ENCODE results near the gene MBTPS2. TPM values are rescaled to one million over a fixed set of nuclear protein-coding genes. Genes with fewer than 3 reads are reported as not detected.

The MBTPS2 gene
- total RNA-seq, 4 donors from 2014 or later: 7.7 to 13.5 (median 10.1) TPM

DNA sequence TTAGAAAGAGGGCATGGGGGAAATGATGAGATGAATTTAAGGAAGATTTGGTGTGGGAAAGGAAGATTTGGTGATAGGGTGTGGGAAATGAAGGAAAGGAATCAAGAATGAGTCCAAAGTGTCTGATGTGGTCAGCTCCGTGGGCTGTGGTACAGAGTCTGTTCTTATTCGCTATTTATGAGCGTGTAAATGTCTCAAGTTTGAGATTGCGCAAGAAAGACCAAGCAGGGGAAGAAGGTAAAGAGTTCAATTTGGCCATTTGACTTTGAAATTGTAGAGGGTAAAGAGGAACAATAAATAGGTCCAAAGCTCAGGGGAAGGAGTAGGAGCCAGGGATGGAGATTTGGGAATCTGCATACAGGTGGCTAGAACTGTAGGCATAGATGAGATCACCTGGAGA, 89.8 kb downstream of the MBTPS2 start:
- TF ChIP-seq, protein P1, sequence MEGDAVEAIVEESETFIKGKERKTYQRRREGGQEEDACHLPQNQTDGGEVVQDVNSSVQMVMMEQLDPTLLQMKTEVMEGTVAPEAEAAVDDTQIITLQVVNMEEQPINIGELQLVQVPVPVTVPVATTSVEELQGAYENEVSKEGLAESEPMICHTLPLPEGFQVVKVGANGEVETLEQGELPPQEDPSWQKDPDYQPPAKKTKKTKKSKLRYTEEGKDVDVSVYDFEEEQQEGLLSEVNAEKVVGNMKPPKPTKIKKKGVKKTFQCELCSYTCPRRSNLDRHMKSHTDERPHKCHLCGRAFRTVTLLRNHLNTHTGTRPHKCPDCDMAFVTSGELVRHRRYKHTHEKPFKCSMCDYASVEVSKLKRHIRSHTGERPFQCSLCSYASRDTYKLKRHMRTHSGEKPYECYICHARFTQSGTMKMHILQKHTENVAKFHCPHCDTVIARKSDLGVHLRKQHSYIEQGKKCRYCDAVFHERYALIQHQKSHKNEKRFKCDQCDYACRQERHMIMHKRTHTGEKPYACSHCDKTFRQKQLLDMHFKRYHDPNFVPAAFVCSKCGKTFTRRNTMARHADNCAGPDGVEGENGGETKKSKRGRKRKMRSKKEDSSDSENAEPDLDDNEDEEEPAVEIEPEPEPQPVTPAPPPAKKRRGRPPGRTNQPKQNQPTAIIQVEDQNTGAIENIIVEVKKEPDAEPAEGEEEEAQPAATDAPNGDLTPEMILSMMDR (IDR thresholded peaks at IDR 0.05): no peak
- no peak for TF ChIP-seq POLR2AphosphoS5 (IDR thresholded peaks at IDR 0.05)
- no peak for TF ChIP-seq POLR2A (IDR thresholded peaks at IDR 0.05)
- no peak for TF ChIP-seq EP300 (IDR thresholded peaks at IDR 0.05)
- ATAC-seq: no peak
- Histone ChIP-seq H3K4me1 (peaks cover 0 to 6% (median 0%) of the 10 kb centered on the region in 3 donors), H3K27me3 (no peaks in the 10 kb centered on the region), H3K36me3 (no peaks in the 10 kb centered on the region), H3K9me3 (no peaks in the 10 kb centered on the region), H3K4me3 (no peak overlapping the region), H3K27ac (no peak overlapping the region)
- WGBS, 2 donors (ENCODE audit: low coverage in 1 of 2): 84 to 95% methylated on average over 3 to 4 of the region's 4 CpGs

DNA sequence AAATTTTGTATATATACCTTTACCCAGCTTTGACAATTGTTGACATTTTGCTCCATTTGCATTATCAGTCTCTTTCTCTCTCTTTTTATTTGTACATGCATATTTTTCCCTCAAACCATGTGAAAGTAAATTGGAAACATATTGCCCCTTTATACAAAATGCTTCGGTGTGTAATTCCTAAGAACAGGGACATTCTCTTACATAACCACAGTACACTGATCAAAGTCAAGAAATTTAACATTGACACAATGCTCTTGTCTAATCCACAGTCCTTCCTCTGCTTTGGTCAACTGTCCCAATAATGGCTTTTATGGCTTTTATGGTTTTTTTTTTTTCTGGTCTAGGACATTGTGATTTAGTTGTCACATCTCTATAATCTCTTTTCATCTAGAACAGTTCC, 91.6 kb downstream of the MBTPS2 start:
- no peak for ATAC-seq
- no peak for TF ChIP-seq EP300 (IDR thresholded peaks at IDR 0.05)
- TF ChIP-seq POLR2AphosphoS5 (IDR thresholded peaks at IDR 0.05): no peak

DNA sequence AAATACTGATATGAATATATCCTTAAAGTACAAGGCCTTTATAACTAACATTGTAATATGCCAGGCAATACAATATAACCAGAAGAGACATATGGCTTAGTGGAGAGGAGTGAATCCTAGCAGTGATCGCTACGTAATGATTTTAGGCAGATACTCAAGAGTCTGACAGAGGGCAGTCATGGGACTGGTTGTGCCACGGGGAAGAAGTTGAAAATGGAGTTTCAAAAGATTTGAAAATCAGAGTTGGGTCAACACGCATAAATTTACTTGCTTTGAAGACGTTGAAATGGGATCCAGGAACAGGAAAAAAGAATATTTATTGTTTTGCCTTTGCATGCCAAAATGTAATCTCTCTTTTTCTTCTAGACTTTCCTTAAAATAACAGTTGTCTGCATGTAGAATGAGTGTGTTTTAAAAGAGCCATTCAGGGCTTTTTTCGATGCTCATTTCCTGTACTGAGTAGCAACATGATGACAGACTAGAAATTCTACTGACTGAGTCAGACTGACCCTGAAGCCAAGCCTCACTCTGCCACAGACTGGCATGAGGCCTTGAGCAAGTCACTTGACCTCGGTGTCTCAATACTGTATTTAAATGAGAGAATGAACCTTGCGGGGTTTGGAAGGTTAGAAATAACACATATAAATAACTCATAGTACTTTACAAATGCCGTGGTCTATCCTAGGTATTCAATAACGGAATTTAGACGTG, 93.0 kb downstream of the MBTPS2 start:
- Histone ChIP-seq H3K4me1 (no peaks in the 10 kb centered on the region), H3K27me3 (no peaks in the 10 kb centered on the region), H3K27ac (no peak overlapping the region), H3K4me3 (no peak overlapping the region), H3K9me3 (no peaks in the 10 kb centered on the region), H3K36me3 (no peaks in the 10 kb centered on the region)
- ATAC-seq: peak; percentile 71
- TF ChIP-seq POLR2A (IDR thresholded peaks at IDR 0.05): no peak
- TF ChIP-seq, protein P1 (IDR thresholded peaks at IDR 0.05): no peak
- no peak for TF ChIP-seq EP300 (IDR thresholded peaks at IDR 0.05)
- TF ChIP-seq POLR2AphosphoS5 (IDR thresholded peaks at IDR 0.05): no peak
- WGBS, 2 donors (ENCODE audit: low coverage in 1 of 2): 65 to 67% methylated on average over 7 to 11 of the region's 11 CpGs

More for the DNA sequence above, 91.6 kb downstream of the MBTPS2 start:
- Histone ChIP-seq H3K9me3 (no peaks in the 10 kb centered on the region), H3K4me3 (no peak overlapping the region), H3K27me3 (no peaks in the 10 kb centered on the region), H3K27ac (no peak overlapping the region), H3K36me3 (no peaks in the 10 kb centered on the region), H3K4me1 (peaks cover 0 to 6% (median 0%) of the 10 kb centered on the region in 3 donors)
- WGBS, 2 donors (ENCODE audit: low coverage in 1 of 2): 67% methylated on average over 1 of the region's 1 CpG; no CpG with 5 or more reads in 1 of the 2 donors

DNA sequence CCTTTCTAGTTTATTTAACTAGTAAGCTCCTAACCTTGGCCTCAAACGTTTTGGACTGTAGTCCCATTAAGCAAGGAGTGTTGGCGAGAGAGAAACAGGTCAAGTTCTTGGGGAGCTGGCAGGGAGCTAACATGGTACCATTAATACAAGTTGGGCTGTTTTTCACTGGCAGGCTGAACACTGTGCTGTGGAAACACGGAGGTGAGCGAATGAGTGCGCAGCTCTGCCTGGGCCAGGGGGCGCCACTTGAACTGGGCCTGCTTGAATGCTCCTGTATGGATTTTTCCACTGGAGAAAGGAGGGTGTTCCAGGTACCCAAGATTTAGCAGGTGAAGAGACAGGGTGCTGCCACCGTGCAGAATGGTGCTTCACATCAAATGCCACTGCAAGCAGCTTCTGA, 93.7 kb downstream of the MBTPS2 start:
- H3K27ac ChIP-seq: no peak overlapping the region
- 69% methylated on average over 5 of the region's 7 CpGs; no CpG with 5 or more reads in 1 of the 2 donors for WGBS, 2 donors (ENCODE audit: low coverage in 1 of 2)

DNA sequence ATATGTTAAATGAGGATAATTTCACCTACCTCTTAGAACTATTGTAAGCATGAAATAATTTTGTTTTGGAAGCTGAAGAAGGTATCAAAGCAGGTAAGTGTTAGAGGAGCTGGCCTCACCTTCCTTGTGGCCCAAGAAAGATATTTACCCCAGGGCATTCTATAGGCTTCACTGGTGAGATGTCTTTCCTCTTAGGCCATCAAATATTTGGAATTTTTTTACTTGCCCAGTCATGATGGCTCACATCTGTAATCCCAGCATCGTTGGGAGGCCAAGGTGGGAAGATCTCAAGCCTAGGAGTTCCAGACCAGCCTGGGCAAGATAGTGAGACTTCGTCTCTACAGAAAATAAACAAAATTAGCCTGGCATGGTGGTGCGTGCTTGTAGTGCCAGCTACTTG, 95.0 kb downstream of the MBTPS2 start:
- Histone ChIP-seq H3K9me3 (no peaks in the 10 kb centered on the region), H3K4me1 (no peaks in the 10 kb centered on the region), H3K27me3 (no peaks in the 10 kb centered on the region), H3K36me3 (no peaks in the 10 kb centered on the region), H3K27ac (no peak overlapping the region), H3K4me3 (no peak overlapping the region)
- TF ChIP-seq POLR2A (IDR thresholded peaks at IDR 0.05): no peak
- TF ChIP-seq, protein P1 (IDR thresholded peaks at IDR 0.05): no peak
- no peak for TF ChIP-seq POLR2AphosphoS5 (IDR thresholded peaks at IDR 0.05)
- no peak for TF ChIP-seq EP300 (IDR thresholded peaks at IDR 0.05)
- no peak for ATAC-seq
- WGBS, 2 donors (ENCODE audit: low coverage in 1 of 2): no CpG with 5 or more reads among the region's 3 CpGs

More for the DNA sequence above, 93.7 kb downstream of the MBTPS2 start:
- H3K4me1 ChIP-seq: no peaks in the 10 kb centered on the region
- H3K27me3 ChIP-seq: no peaks in the 10 kb centered on the region
- no peaks in the 10 kb centered on the region for H3K36me3 ChIP-seq
- H3K4me3 ChIP-seq: no peak overlapping the region
- ATAC-seq: no peak
- no peaks in the 10 kb centered on the region for H3K9me3 ChIP-seq
- TF ChIP-seq, protein P1 (IDR thresholded peaks at IDR 0.05): no peak
- TF ChIP-seq POLR2AphosphoS5 (IDR thresholded peaks at IDR 0.05): no peak
- TF ChIP-seq EP300 (IDR thresholded peaks at IDR 0.05): no peak
- TF ChIP-seq POLR2A (IDR thresholded peaks at IDR 0.05): no peak

Small RNA genes lying within 50 kb of the gene (small RNA-seq; reads per million reads assigned to genes)
- 0 reads per million in 4 donors for gene U73479.1

Other genes with a start within 250 kb of the MBTPS2 start
- under 1 TPM in 3 of 4 donors, not detected in 1; 0.16 to 0.73 (median 0.67) TPM for gene KLHL34, start 181.3 kb upstream of the MBTPS2 start, total RNA-seq
- gene SMPX, start 81.5 kb upstream of the MBTPS2 start, total RNA-seq: 10 to 100 TPM; 14.8 to 32.5 (median 29.0) TPM
- 1 to 10 TPM in 3 of 4 donors, under 1 TPM in 1; 0.42 to 2.4 (median 1.7) TPM for gene YY2, start 16.4 kb downstream of the MBTPS2 start, total RNA-seq
- 10 to 100 TPM; 77.7 to 85.5 (median 83.6) TPM for gene SMS, start 101.1 kb downstream of the MBTPS2 start, total RNA-seq
- 1 to 10 TPM in 1 of 4 donors, under 1 TPM in 3; 0.40 to 1.1 (median 0.67) TPM for gene PHEX, start 192.7 kb downstream of the MBTPS2 start, total RNA-seq